HCT116 (cell line): ENCODE measurements around the gene USP28. TPM values are rescaled to one million over a fixed set of nuclear protein-coding genes. Genes with fewer than 3 reads are reported as not detected.

ENCODE experiments used
- ATAC-seq: fragments of 200-7000 bp; cut with Tn5 transposase; 2 replicates; pipeline ENCODE4 v1.9.1; 2020; ENCODE audit warnings: mild to moderate bottlenecking, moderate library complexity
- BruUV-seq: library from RNA; stranded (reverse); fragments of 400-500 nt; replicated peaks from 2 replicates; lab custom pipeline; 2021; lab: Mats Ljungman, UMichigan
- CTCF ChIA-PET: fragments of 300-600 bp; sonication (Branson Sonifier 250); formaldehyde crosslinking; loops from one replicate; lab custom pipeline; 2021; ENCODE audit warnings: antibody characterized with exemption; lab: Charles Lee
- POLR2A ChIA-PET: fragments of 300-600, 350-600 bp; sonication (Branson Sonifier 250); formaldehyde crosslinking; loops from one replicate; lab custom pipeline; 2021; ENCODE audit warnings: antibody characterized with exemption; lab: Charles Lee
- RAD21 ChIA-PET, 2 experiments: fragments of 300-600 bp; sonication (Branson Sonifier 250); formaldehyde crosslinking; loops; one replicate each; lab custom pipeline; 2023; ENCODE audit warnings: low total read pairs in 2 of 2; ENCODE audit not compliant: uncharacterized antibody in 2 of 2, unreplicated experiment in 2 of 2, low non-redundant PET in 1 of 2; lab: Charles Lee
- DNase-seq: peaks from one replicate; pipeline ENCODE4 v3.0.0-alpha.2; 2010; ENCODE audit warnings: low read depth, low spot score
- H2AFZ ChIP-seq: fragments of 200-600 bp; shearing (Covaris generic), sonication (generic); 2 replicates; pipeline ENCODE4 v1.6.1; 2017; ENCODE audit warnings: low read depth, mixed run types, mixed read lengths, antibody characterized with exemption, low read length; ENCODE audit not compliant: poor library complexity, severe bottlenecking
- H3K27ac ChIP-seq: 2 replicates; pipeline ENCODE4 v1.5.1; 2012; ENCODE audit warnings: low read depth, low read length
- H3K27me3 ChIP-seq: fragments of 200-600 bp; sonication (generic); 2 replicates; pipeline ENCODE4 v1.6.1; 2016; ENCODE audit warnings: mixed run types, low read length, mixed read lengths; ENCODE audit not compliant: insufficient read depth
- H3K36me3 ChIP-seq, 2 experiments: fragments of 200-500 bp in 1 of 2; fragments of 200-600 bp in 1 of 2; sonication (Bioruptor generic) in 1 of 2; sonication (generic) in 1 of 2; 2 replicates each; pipeline versions ENCODE4 v1.5.1 to v1.6.1; 2014 to 2016; ENCODE audit warnings: low read length in 2 of 2, inconsistent platforms in 1 of 2, mixed read lengths in 1 of 2, mixed run types in 1 of 2; ENCODE audit not compliant: insufficient read depth in 2 of 2, control insufficient read depth in 1 of 2
- H3K4me1 ChIP-seq, 2 experiments: fragments of 200-600 bp in 1 of 2; sonication (generic) in 1 of 2; 2 replicates each; pipeline versions ENCODE4 v1.5.1 to v1.6.1; 2012 to 2017; ENCODE audit warnings: low read length in 2 of 2, inconsistent platforms in 1 of 2, mild to moderate bottlenecking in 1 of 2, mixed read lengths in 1 of 2, mixed run types in 1 of 2, moderate library complexity in 1 of 2; ENCODE audit not compliant: insufficient read depth in 2 of 2, control insufficient read depth in 1 of 2
- H3K4me2 ChIP-seq: fragments of 200-600 bp; sonication (generic); 2 replicates; pipeline ENCODE4 v1.6.1; 2017; ENCODE audit warnings: mixed run types, low read length, mixed read lengths
- H3K4me3 ChIP-seq, 2 experiments: fragments of 200-600 bp in 1 of 2; sonication (generic) in 1 of 2; replicated peaks in 1 of 2; 2 replicates each; pipeline ENCODE4 v1.5.1; 2011 to 2016; ENCODE audit warnings: low read length in 2 of 2, control low read depth in 1 of 2, low read depth in 1 of 2, mild to moderate bottlenecking in 1 of 2, mixed read lengths in 1 of 2, mixed run types in 1 of 2
- H3K79me2 ChIP-seq: fragments of 200-600 bp; sonication (generic); 2 replicates; pipeline ENCODE4 v1.6.1; 2017; ENCODE audit warnings: mild to moderate bottlenecking, mixed run types, low read length, moderate library complexity, mixed read lengths; ENCODE audit not compliant: insufficient read depth
- H3K9ac ChIP-seq: fragments of 200-600 bp; sonication (generic); 2 replicates; pipeline ENCODE4 v1.6.1; 2016; ENCODE audit warnings: low read length, mixed read lengths
- H3K9me2 ChIP-seq: fragments of 200-600 bp; sonication (generic), shearing (Covaris generic); 2 replicates; pipeline ENCODE4 v1.6.1; 2017; ENCODE audit warnings: mixed run types, mild to moderate bottlenecking, moderate library complexity; ENCODE audit not compliant: insufficient read depth
- H3K9me3 ChIP-seq, 2 experiments: fragments of 200-500 bp in 1 of 2; fragments of 200-600 bp in 1 of 2; sonication (Bioruptor generic) in 1 of 2; sonication (generic) in 1 of 2; 2 replicates each; pipeline ENCODE4 v1.6.1; 2014 to 2017; ENCODE audit warnings: low read length in 2 of 2, mixed read lengths in 2 of 2, inconsistent platforms in 1 of 2, low read depth in 1 of 2, mild to moderate bottlenecking in 1 of 2, mixed run types in 1 of 2, moderate library complexity in 1 of 2; ENCODE audit not compliant: control insufficient read depth in 1 of 2, insufficient read depth in 1 of 2
- H4K20me1 ChIP-seq: fragments of 200-600 bp; sonication (generic), shearing (Covaris generic); 2 replicates; pipeline ENCODE4 v1.6.1; 2017; ENCODE audit warnings: mixed run types, mild to moderate bottlenecking, moderate library complexity; ENCODE audit not compliant: insufficient read depth
- EGR1 ChIP-seq: IDR thresholded peaks from 2 replicates; pipeline ENCODE4 v1.6.1; 2012; ENCODE audit warnings: low read depth
- ELF1 ChIP-seq: IDR thresholded peaks from 2 replicates; pipeline ENCODE4 v1.6.1; 2012; ENCODE audit warnings: low read depth, borderline replicate concordance
- EZH2 ChIP-seq: fragments of 200-600 bp; sonication (generic); IDR thresholded peaks from 2 replicates; pipeline ENCODE4 v1.6.1; 2017; ENCODE audit warnings: antibody characterized with exemption, mixed run types
- JUND ChIP-seq: IDR thresholded peaks from 2 replicates; pipeline ENCODE4 v1.6.1; 2012
- RAD21 ChIP-seq: IDR thresholded peaks from 2 replicates; pipeline ENCODE4 v1.6.1; 2012; ENCODE audit warnings: low read depth, mild to moderate bottlenecking
- SIN3A ChIP-seq: IDR thresholded peaks from 2 replicates; pipeline ENCODE4 v1.6.1; 2012; ENCODE audit warnings: low read depth
- SP1 ChIP-seq: IDR thresholded peaks from 2 replicates; pipeline ENCODE4 v1.6.1; 2012; ENCODE audit warnings: low read depth
- TCF7L2 ChIP-seq: IDR thresholded peaks from 2 replicates; pipeline ENCODE4 v1.7.0; 2011; ENCODE audit warnings: borderline replicate concordance, inconsistent platforms; ENCODE audit not compliant: insufficient read depth, insufficient read length; ENCODE audit errors: extremely low read depth
- YY1 ChIP-seq: IDR thresholded peaks from 2 replicates; pipeline ENCODE4 v1.6.1; 2011; ENCODE audit warnings: low read length, low read depth, moderate library complexity, mild to moderate bottlenecking; ENCODE audit not compliant: insufficient replicate concordance; ENCODE audit errors: extremely low read depth
- ZNF274 ChIP-seq: fragments of 200-500 bp; sonication (Bioruptor generic); IDR thresholded peaks from 2 replicates; pipeline ENCODE4 v1.6.1; 2014; ENCODE audit warnings: mild to moderate bottlenecking, low read depth, low read length, inconsistent platforms
- intact Hi-C: fragments of 100-400 bp; cut with micrococcal nuclease; formaldehyde crosslinking; loops from 2 replicates; pipeline ENCODE4 v1.10.0; 2022
- total RNA-seq: library from RNA; stranded (reverse); gene quantifications from one replicate; pipeline ENCODE4 v1.2.1, GENCODE V29; 2021; ENCODE audit not compliant: unreplicated experiment
- TF ChIP-seq, protein P1 (sequence below): IDR thresholded peaks from 2 replicates; pipeline ENCODE4 v1.6.1; 2012; ENCODE audit warnings: low read depth
- TF ChIP-seq, protein P2 (sequence below), 3 experiments: fragments of 200-600 bp in 1 of 3; sonication (generic) in 1 of 3; IDR thresholded peaks in 2 of 3; conservative IDR thresholded peaks in 1 of 3; 2 replicates each; pipeline ENCODE4 v1.5.1; 2012 to 2017; ENCODE audit warnings: low read depth in 2 of 3, low read length in 2 of 3, antibody characterized with exemption in 1 of 3, borderline replicate concordance in 1 of 3, control low read depth in 1 of 3, mild to moderate bottlenecking in 1 of 3, mixed read lengths in 1 of 3, mixed run types in 1 of 3, moderate library complexity in 1 of 3; ENCODE audit not compliant: insufficient read depth in 1 of 3
- TF ChIP-seq, protein P3 (sequence below): IDR thresholded peaks from 2 replicates; pipeline ENCODE4 v1.6.1; 2011; ENCODE audit warnings: mild to moderate bottlenecking, low read length, moderate library complexity; ENCODE audit not compliant: insufficient replicate concordance; ENCODE audit errors: extremely low read depth

USP28 gene
- total RNA-seq, 1 experiment from 2014 or later, result 23.5 TPM

DNA sequence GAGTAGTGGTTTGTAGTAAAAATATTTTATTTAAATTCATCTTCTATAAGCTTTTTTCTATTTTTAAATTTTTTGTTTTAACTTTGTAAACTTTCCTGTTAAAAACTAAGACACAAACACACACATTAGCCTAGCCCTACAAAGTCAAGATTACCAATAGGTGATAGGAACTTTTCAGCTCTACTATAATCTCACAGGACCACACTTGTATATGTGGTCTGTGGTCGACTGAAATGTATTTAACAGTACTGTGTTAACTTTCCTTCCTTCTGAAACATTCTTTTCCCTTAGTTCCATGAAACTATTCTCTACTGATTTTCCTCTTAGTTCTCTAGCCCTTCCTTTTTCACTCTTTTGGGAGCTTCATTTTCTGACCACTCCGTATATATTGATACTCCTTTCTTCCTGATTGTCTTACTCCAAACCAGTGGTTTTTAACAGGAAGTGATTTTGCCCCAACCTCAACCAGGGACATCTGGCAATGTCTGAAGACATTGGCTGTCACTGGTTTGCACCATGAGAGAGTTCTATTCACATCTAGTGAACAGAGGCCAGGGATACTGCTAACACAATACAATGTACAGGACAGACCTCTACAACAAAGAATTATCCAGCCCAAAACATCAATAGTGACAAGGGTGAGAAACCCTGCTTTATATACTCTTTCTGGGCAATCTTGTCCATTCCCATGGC is 110.7 kb downstream of the USP28 start:
- CTCF ChIA-PET, result interaction anchor here (1.6 kb wide), 1 partner anchor 9 kb away, joined by 5 read pairs; the partner anchor contains the start of gene ZW10
- RAD21 ChIA-PET, result no interaction called here
- peaks cover 5 to 14% of the 10 kb centered on the region in 2 experiments; a peak in 2 of 4 replicates for H3K36me3 ChIP-seq

More for the DNA sequence above, 110.7 kb downstream of the USP28 start:
- intact Hi-C loops, result no loop called here
- Histone ChIP-seq H3K4me2 (no peak overlapping the region), H2AFZ (no peak overlapping the region), H3K4me3 (no peak overlapping the region), H3K9me3 (no peaks in the 10 kb centered on the region), H3K27ac (no peak overlapping the region), H3K27me3 (no peaks in the 10 kb centered on the region), H3K9ac (no peak overlapping the region), H4K20me1 (no peaks in the 10 kb centered on the region), H3K4me1 (no peaks in the 10 kb centered on the region), H3K79me2 (peaks cover 42% of the 10 kb centered on the region), H3K9me2 (no peaks in the 10 kb centered on the region)
- no peak for DNase-seq
- POLR2A ChIA-PET, result no interaction called here
- TF ChIP-seq, protein P1, sequence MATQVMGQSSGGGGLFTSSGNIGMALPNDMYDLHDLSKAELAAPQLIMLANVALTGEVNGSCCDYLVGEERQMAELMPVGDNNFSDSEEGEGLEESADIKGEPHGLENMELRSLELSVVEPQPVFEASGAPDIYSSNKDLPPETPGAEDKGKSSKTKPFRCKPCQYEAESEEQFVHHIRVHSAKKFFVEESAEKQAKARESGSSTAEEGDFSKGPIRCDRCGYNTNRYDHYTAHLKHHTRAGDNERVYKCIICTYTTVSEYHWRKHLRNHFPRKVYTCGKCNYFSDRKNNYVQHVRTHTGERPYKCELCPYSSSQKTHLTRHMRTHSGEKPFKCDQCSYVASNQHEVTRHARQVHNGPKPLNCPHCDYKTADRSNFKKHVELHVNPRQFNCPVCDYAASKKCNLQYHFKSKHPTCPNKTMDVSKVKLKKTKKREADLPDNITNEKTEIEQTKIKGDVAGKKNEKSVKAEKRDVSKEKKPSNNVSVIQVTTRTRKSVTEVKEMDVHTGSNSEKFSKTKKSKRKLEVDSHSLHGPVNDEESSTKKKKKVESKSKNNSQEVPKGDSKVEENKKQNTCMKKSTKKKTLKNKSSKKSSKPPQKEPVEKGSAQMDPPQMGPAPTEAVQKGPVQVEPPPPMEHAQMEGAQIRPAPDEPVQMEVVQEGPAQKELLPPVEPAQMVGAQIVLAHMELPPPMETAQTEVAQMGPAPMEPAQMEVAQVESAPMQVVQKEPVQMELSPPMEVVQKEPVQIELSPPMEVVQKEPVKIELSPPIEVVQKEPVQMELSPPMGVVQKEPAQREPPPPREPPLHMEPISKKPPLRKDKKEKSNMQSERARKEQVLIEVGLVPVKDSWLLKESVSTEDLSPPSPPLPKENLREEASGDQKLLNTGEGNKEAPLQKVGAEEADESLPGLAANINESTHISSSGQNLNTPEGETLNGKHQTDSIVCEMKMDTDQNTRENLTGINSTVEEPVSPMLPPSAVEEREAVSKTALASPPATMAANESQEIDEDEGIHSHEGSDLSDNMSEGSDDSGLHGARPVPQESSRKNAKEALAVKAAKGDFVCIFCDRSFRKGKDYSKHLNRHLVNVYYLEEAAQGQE, result no peak
- TF ChIP-seq TCF7L2 (no peak), RAD21 (no peak), YY1 (no peak), ELF1 (no peak), EZH2 (no peak), SIN3A (no peak), EGR1 (no peak), JUND (no peak), SP1 (no peak), ZNF274 (no peak)
- TF ChIP-seq, protein P2, sequence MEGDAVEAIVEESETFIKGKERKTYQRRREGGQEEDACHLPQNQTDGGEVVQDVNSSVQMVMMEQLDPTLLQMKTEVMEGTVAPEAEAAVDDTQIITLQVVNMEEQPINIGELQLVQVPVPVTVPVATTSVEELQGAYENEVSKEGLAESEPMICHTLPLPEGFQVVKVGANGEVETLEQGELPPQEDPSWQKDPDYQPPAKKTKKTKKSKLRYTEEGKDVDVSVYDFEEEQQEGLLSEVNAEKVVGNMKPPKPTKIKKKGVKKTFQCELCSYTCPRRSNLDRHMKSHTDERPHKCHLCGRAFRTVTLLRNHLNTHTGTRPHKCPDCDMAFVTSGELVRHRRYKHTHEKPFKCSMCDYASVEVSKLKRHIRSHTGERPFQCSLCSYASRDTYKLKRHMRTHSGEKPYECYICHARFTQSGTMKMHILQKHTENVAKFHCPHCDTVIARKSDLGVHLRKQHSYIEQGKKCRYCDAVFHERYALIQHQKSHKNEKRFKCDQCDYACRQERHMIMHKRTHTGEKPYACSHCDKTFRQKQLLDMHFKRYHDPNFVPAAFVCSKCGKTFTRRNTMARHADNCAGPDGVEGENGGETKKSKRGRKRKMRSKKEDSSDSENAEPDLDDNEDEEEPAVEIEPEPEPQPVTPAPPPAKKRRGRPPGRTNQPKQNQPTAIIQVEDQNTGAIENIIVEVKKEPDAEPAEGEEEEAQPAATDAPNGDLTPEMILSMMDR (IDR thresholded peaks at IDR 0.05 in 2 of 3, conservative IDR thresholded peaks at IDR 0.05 in 1 of 3; ENCODE audit: borderline replicate concordance in 1 of 3, insufficient read depth in 1 of 3, low read depth in 2 of 3, low read length in 2 of 3), result no peak
- TF ChIP-seq, protein P3, sequence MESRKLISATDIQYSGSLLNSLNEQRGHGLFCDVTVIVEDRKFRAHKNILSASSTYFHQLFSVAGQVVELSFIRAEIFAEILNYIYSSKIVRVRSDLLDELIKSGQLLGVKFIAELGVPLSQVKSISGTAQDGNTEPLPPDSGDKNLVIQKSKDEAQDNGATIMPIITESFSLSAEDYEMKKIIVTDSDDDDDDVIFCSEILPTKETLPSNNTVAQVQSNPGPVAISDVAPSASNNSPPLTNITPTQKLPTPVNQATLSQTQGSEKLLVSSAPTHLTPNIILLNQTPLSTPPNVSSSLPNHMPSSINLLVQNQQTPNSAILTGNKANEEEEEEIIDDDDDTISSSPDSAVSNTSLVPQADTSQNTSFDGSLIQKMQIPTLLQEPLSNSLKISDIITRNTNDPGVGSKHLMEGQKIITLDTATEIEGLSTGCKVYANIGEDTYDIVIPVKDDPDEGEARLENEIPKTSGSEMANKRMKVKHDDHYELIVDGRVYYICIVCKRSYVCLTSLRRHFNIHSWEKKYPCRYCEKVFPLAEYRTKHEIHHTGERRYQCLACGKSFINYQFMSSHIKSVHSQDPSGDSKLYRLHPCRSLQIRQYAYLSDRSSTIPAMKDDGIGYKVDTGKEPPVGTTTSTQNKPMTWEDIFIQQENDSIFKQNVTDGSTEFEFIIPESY, result no peak
- no TSS peak for BruUV-seq
- ATAC-seq, result no peak
